RPMI7951 (cell line): ENCODE results near the gene PBXIP1. TPM values are rescaled to one million over a fixed set of nuclear protein-coding genes. Genes with fewer than 3 reads are reported as not detected.

Source experiments
- DNase-seq: peaks from one replicate; pipeline ENCODE4 v3.0.0-alpha.2; 2012; ENCODE audit warnings: low read depth
- total RNA-seq: library from RNA; depleted of rRNA; stranded (reverse); fragments of >200 nt; shearing (Covaris generic); gene quantifications from 2 replicates; pipeline ENCODE4 v1.2.3, GENCODE V29; 2014

The PBXIP1 gene
- total RNA-seq, 1 experiment from 2014 or later, result 14.7 TPM

- DNase-seq, result no peak
Observed at GRCh38 chr1:154957091-154957657, 1.3 kb upstream of the PBXIP1 start.

- DNase-seq, result no peak
Observed at GRCh38 chr1:154956544-154956941, 644 bp upstream of the PBXIP1 start.

- DNase-seq, result peak; percentile 62
Observed at GRCh38 chr1:154955039-154955717, 721 bp downstream of the PBXIP1 start.

GRCh38 chr1:154954541-154954940 is 1.4 kb downstream of the PBXIP1 start:
- no peak for DNase-seq

GRCh38 chr1:154953611-154954038 is 2.3 kb downstream of the PBXIP1 start:
- no peak for DNase-seq

GRCh38 chr1:154952664-154953063 is 3.2 kb downstream of the PBXIP1 start:
- no peak for DNase-seq

- no peak for DNase-seq
Observed at GRCh38 chr1:154951901-154952657, 3.8 kb downstream of the PBXIP1 start.

- no peak for DNase-seq
Observed at GRCh38 chr1:154948079-154948478, 7.8 kb downstream of the PBXIP1 start.

GRCh38 chr1:154945962-154946850 is 9.7 kb downstream of the PBXIP1 start:
- DNase-seq, result no peak

GRCh38 chr1:154945160-154945961 is 10.5 kb downstream of the PBXIP1 start:
- DNase-seq, result no peak

- DNase-seq, result no peak
Observed at GRCh38 chr1:154944401-154945159, 11.3 kb downstream of the PBXIP1 start.

- no peak for DNase-seq
Observed at GRCh38 chr1:154943649-154944400, 12.1 kb downstream of the PBXIP1 start.

GRCh38 chr1:154941333-154942013 is 14.4 kb downstream of the PBXIP1 start:
- no peak for DNase-seq

GRCh38 chr1:154940651-154941194 is 15.2 kb downstream of the PBXIP1 start:
- DNase-seq, result no peak

- no peak for DNase-seq
Observed at GRCh38 chr1:154940213-154940560, 15.7 kb downstream of the PBXIP1 start.

GRCh38 chr1:154938604-154939399 is 17.1 kb downstream of the PBXIP1 start:
- no peak for DNase-seq

- no peak for DNase-seq
Observed at GRCh38 chr1:154937988-154938386, 17.9 kb downstream of the PBXIP1 start.
